Measurements from ENCODE around the gene NPTX1.

Gene NPTX1

GRCh38 chr17:80510772-80511171 lies 34.4 kb upstream of the NPTX1 start:
- H3K79me2 ChIP-seq (ENCODE audit: control insufficient read depth, low read length) = no peaks in the 10 kb centered on the region
- H3K27me3 ChIP-seq (ENCODE audit: control insufficient read depth, low read length) = no peaks in the 10 kb centered on the region; the same call in 1 of the 2 replicates
- H3K4me2 ChIP-seq (ENCODE audit: low read length) = no peak overlapping the region
- no peaks in the 10 kb centered on the region for H3K9me2 ChIP-seq (replicated peaks; ENCODE audit: control insufficient read depth, low read length)
- no peaks in the 10 kb centered on the region for H3K4me1 ChIP-seq (ENCODE audit: control insufficient read depth, low read length)
- no peak overlapping the region for H3K27ac ChIP-seq (ENCODE audit: low read depth, low read length)
- no peaks in the 10 kb centered on the region for H3F3A ChIP-seq (ENCODE audit: control insufficient read depth, insufficient read depth)
- no peaks in the 10 kb centered on the region for H3K9me3 ChIP-seq (ENCODE audit: control insufficient read depth, insufficient read depth, low read length)
- no peaks in the 10 kb centered on the region for H4K20me1 ChIP-seq (ENCODE audit: control insufficient read depth, insufficient read depth, low read depth, low read length)
- no peaks in the 10 kb centered on the region for H3K36me3 ChIP-seq (ENCODE audit: control insufficient read depth, low read length)
- H3K4me3 ChIP-seq (ENCODE audit: low read length) = no peak overlapping the region
- TF ChIP-seq EZH2phosphoT487 (IDR thresholded peaks at IDR 0.05; ENCODE audit: borderline replicate concordance, low read length) = no peak
- TF ChIP-seq, protein P1, sequence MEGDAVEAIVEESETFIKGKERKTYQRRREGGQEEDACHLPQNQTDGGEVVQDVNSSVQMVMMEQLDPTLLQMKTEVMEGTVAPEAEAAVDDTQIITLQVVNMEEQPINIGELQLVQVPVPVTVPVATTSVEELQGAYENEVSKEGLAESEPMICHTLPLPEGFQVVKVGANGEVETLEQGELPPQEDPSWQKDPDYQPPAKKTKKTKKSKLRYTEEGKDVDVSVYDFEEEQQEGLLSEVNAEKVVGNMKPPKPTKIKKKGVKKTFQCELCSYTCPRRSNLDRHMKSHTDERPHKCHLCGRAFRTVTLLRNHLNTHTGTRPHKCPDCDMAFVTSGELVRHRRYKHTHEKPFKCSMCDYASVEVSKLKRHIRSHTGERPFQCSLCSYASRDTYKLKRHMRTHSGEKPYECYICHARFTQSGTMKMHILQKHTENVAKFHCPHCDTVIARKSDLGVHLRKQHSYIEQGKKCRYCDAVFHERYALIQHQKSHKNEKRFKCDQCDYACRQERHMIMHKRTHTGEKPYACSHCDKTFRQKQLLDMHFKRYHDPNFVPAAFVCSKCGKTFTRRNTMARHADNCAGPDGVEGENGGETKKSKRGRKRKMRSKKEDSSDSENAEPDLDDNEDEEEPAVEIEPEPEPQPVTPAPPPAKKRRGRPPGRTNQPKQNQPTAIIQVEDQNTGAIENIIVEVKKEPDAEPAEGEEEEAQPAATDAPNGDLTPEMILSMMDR (IDR thresholded peaks at IDR 0.05; ENCODE audit: low read depth, low read length, poor library complexity, severe bottlenecking) = no peak

DNA sequence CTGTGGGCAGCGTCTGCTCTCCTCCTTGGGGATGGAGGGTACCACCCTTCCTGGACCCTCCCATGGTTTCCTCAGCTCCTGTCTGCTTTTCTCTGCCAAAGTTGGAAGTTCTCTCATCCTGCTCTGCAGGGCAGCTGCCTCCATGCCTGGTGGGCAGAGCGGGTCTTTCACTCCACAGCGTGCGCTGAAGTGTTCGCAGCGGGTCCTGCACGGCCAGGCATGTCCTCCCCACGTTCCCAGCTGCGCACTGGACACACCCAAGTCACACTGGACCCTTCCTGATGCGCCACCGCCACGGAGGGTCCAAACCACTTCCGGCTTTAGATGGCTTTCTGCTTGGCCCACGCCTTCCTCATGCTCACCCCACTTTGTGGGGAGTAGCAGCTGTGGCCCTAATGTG lies 33.7 kb upstream of the NPTX1 start:
- Histone ChIP-seq H3K27ac (ENCODE audit: low read depth, low read length) (no peak overlapping the region), H3K27me3 (ENCODE audit: control insufficient read depth, low read length) (no peaks in the 10 kb centered on the region; the same call in 1 of the 2 replicates), H4K20me1 (ENCODE audit: control insufficient read depth, insufficient read depth, low read depth, low read length) (no peaks in the 10 kb centered on the region)

DNA sequence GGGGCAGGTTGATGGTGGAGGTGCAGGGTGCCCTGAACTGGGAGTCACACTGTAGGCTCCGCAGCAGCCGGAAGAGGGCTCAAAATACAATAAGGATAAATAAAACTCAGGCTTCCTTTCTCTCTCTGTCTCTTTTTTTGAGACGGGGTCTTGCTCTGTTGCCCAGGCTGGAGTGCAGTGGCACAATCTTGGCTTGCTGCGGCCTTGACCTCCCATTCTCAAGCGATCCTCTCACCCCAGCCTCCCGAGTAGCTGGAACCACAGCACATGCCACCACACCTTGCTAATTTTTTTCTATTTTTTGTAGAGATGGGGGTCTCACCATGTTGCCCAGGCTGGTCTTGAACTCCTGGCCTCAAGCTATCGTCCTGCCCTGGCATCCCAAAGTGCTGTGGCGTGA lies 32.9 kb upstream of the NPTX1 start:
- no peak overlapping the region for H3K27ac ChIP-seq (ENCODE audit: low read depth, low read length)
- no peaks in the 10 kb centered on the region for H4K20me1 ChIP-seq (ENCODE audit: control insufficient read depth, insufficient read depth, low read depth, low read length)
- no peaks in the 10 kb centered on the region for H3K79me2 ChIP-seq (ENCODE audit: control insufficient read depth, low read length)
- TF ChIP-seq, protein P1 (IDR thresholded peaks at IDR 0.05; ENCODE audit: low read depth, low read length, poor library complexity, severe bottlenecking) = no peak
- no peak for TF ChIP-seq EZH2phosphoT487 (IDR thresholded peaks at IDR 0.05; ENCODE audit: borderline replicate concordance, low read length)
- no peaks in the 10 kb centered on the region for H3K9me2 ChIP-seq (replicated peaks; ENCODE audit: control insufficient read depth, low read length)
- H3F3A ChIP-seq (ENCODE audit: control insufficient read depth, insufficient read depth) = no peaks in the 10 kb centered on the region
- H3K4me3 ChIP-seq (ENCODE audit: low read length) = no peak overlapping the region
- no peaks in the 10 kb centered on the region for H3K4me1 ChIP-seq (ENCODE audit: control insufficient read depth, low read length)
- H3K4me2 ChIP-seq (ENCODE audit: low read length) = no peak overlapping the region
- no peaks in the 10 kb centered on the region; the same call in 1 of the 2 replicates for H3K27me3 ChIP-seq (ENCODE audit: control insufficient read depth, low read length)
- H3K9me3 ChIP-seq (ENCODE audit: control insufficient read depth, insufficient read depth, low read length) = no peaks in the 10 kb centered on the region
- H3K36me3 ChIP-seq (ENCODE audit: control insufficient read depth, low read length) = no peaks in the 10 kb centered on the region

More for the DNA sequence above, 33.7 kb upstream of the NPTX1 start:
- no peaks in the 10 kb centered on the region for H3K36me3 ChIP-seq (ENCODE audit: control insufficient read depth, low read length)
- no peak for TF ChIP-seq EZH2phosphoT487 (IDR thresholded peaks at IDR 0.05; ENCODE audit: borderline replicate concordance, low read length)
- TF ChIP-seq, protein P1 (IDR thresholded peaks at IDR 0.05; ENCODE audit: low read depth, low read length, poor library complexity, severe bottlenecking) = no peak
- no peaks in the 10 kb centered on the region for H3K79me2 ChIP-seq (ENCODE audit: control insufficient read depth, low read length)
- no peak overlapping the region for H3K4me2 ChIP-seq (ENCODE audit: low read length)
- H3K9me3 ChIP-seq (ENCODE audit: control insufficient read depth, insufficient read depth, low read length) = no peaks in the 10 kb centered on the region
- H3K9me2 ChIP-seq (replicated peaks; ENCODE audit: control insufficient read depth, low read length) = no peaks in the 10 kb centered on the region
- no peaks in the 10 kb centered on the region for H3F3A ChIP-seq (ENCODE audit: control insufficient read depth, insufficient read depth)
- no peaks in the 10 kb centered on the region for H3K4me1 ChIP-seq (ENCODE audit: control insufficient read depth, low read length)
- H3K4me3 ChIP-seq (ENCODE audit: low read length) = no peak overlapping the region

Data from DOHH2 (cell line).